Activated naive CD8-positive, alpha-beta T cell treated with anti-CD3 and anti-CD28 coated beads, Interleukin-2, amount 10 ng/mL, durations not matched to agents 7 days and 5 days (primary cell): ENCODE measurements around the gene PACSIN1. TPM values are rescaled to one million over a fixed set of nuclear protein-coding genes. Genes with fewer than 3 reads are reported as not detected.

Experiments used
- ATAC-seq: fragments of 150-1000 bp; cut with Tn5 transposase; one replicate; pipeline ENCODE4 v1.10.0; 2021; ENCODE audit warnings: low read depth, moderate library complexity
- POLR2A ChIA-PET: fragments of 350-600 bp; sonication (Branson Sonifier 250); formaldehyde crosslinking; loops from one replicate; lab custom pipeline; 2021; ENCODE audit warnings: antibody characterized with exemption; lab: Charles Lee
- DNase-seq: peaks from one replicate; pipeline ENCODE4 v3.0.0; 2021
- H3K27ac Mint-ChIP-seq: one replicate; pipeline ENCODE4 v1.8.0; 2022; ENCODE audit warnings: mild to moderate bottlenecking, mixed read lengths
- H3K27me3 Mint-ChIP-seq: one replicate; pipeline ENCODE4 v1.8.0; 2022; ENCODE audit warnings: mild to moderate bottlenecking, moderate library complexity, mixed read lengths
- H3K36me3 Mint-ChIP-seq: one replicate; pipeline ENCODE4 v1.8.0; 2021; ENCODE audit warnings: mild to moderate bottlenecking, mixed read lengths
- H3K4me1 Mint-ChIP-seq: one replicate; pipeline ENCODE4 v1.8.0; 2021; ENCODE audit warnings: mixed read lengths
- H3K4me3 Mint-ChIP-seq: one replicate; pipeline ENCODE4 v1.8.0; 2022; ENCODE audit warnings: mild to moderate bottlenecking, moderate library complexity, mixed read lengths
- H3K9me3 Mint-ChIP-seq: one replicate; pipeline ENCODE4 v1.8.0; 2021; ENCODE audit warnings: mixed read lengths
- total RNA-seq, 2 experiments: library from RNA; stranded (reverse); gene quantifications; one replicate each; pipeline ENCODE4 v1.2.3, GENCODE V29; 2021

Gene PACSIN1
- total RNA-seq, 2 experiments from 2014 or later = 3.1 to 4.5 TPM

GRCh38 chr6:34535199-34535598 lies 69.3 kb downstream of the PACSIN1 start:
- Mint-ChIP-seq H3K4me1 (peaks cover 1% of the 10 kb centered on the region), H3K4me3 (no peak overlapping the region), H3K27me3 (no peaks in the 10 kb centered on the region), H3K36me3 (no peaks in the 10 kb centered on the region), H3K9me3 (no peaks in the 10 kb centered on the region), H3K27ac (no peak overlapping the region)
- ATAC-seq = no peak
- DNase-seq = no peak
- POLR2A ChIA-PET = no interaction called here

DNA sequence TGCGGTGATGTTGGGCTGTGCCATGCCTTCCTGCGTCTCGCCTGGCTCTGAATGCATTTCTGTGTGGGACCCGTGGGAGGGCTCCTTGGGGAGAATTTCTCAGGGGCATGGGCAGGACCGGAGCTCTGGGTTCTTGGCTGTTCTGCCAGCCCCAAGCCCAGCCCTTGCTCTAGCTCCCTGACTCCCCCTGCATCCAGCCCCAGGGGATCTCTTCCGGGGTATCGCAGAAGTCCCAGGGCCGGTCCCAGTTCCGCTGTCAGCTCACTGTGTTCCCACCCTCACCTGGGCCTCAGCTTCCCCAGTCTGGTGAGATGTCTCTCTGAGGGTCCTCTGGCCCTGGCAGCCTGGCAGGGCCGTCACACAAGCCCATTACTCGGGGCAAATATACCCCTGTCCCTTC lies 69.8 kb downstream of the PACSIN1 start:
- POLR2A ChIA-PET = no interaction called here
- H3K27ac Mint-ChIP-seq = no peak overlapping the region
- ATAC-seq = no peak

DNA sequence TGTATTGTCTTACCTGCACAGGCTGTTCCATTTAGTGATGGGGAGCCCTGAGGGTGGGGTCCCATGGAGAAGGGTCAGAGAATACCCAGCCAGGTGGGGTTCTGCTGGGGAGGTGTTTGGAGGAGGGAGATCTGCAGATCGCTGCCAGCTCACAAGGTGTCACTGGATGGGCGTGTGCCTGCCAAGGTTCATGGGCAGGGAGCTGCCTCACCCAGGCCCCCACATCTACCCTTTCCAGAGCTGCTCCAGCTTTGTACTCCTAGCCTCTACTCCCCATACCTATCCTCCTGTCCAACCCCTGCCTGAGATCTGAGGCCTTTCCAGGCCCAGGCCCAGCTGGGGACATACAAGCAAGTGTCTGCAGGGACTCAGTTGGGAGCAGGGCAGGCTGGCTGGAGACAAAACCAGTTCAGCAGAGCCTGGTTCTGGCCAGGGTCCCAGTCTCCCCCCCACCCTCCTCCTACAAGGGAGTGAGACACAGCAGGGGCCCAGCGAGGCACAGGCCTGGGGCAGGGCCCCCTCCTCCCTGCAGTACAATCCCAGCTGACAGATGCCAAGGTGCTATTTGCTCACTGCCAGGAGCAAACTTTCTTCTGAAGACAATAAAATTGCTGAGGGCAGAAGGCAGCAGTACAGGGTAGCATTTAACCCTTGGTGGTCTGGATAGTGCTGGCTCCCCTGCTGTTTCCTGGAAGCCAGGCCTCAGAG lies 70.5 kb downstream of the PACSIN1 start:
- H3K27me3 Mint-ChIP-seq = no peaks in the 10 kb centered on the region
- H3K4me3 Mint-ChIP-seq = no peak overlapping the region
- no peak overlapping the region for H3K27ac Mint-ChIP-seq
- H3K9me3 Mint-ChIP-seq = no peaks in the 10 kb centered on the region
- H3K4me1 Mint-ChIP-seq = peaks cover 1% of the 10 kb centered on the region
- H3K36me3 Mint-ChIP-seq = no peaks in the 10 kb centered on the region
- POLR2A ChIA-PET = no interaction called here
- DNase-seq = no peak
- no peak for ATAC-seq

More for the DNA sequence above, 69.8 kb downstream of the PACSIN1 start:
- H3K4me3 Mint-ChIP-seq = no peak overlapping the region
- no peaks in the 10 kb centered on the region for H3K27me3 Mint-ChIP-seq
- H3K4me1 Mint-ChIP-seq = peaks cover 1% of the 10 kb centered on the region
- H3K9me3 Mint-ChIP-seq = no peaks in the 10 kb centered on the region
- H3K36me3 Mint-ChIP-seq = no peaks in the 10 kb centered on the region
- no peak for DNase-seq

DNA sequence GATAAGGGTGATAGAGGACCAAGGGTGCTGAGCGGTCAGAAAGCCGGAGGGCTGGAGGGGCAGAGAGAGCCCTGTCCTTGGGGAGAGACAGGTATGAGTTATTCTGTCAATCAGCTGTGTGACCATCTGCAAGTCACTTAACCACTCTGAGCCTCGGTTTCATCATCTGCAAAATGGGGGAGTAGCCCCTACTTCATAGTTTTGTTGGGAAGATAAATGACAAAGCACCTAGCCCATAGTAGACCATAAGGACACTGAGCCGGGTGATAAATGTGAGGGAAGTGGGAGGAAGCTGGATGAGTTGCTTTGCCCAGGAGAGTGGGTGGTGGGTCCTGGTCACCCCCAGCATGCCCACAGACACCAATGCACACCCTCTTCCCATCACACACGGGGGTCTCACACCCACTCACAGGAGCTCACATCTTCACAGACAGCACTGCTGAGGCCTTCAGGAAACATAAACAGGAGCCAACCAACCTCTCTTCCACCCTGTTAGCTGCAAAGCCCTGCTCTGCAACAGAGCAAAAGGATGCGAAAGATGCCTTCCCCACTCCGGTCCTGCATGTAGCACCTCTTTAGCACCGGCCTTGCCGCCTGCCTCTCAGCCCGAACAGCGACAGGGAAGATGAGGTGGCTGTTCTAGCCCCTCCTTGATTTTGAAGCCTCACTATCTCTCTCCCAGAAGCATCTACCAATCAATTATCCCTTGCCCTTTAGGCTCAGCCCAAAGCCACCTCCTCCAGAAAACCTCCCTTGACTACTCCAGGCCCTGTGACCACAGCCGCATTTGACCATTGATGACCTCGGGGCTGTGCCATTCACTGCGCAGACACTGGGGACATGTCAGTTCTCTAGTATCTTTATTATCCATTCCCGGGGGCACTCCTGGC lies 71.3 kb downstream of the PACSIN1 start:
- no peaks in the 10 kb centered on the region for H3K9me3 Mint-ChIP-seq
- no peak overlapping the region for H3K4me3 Mint-ChIP-seq
- POLR2A ChIA-PET = no interaction called here

GRCh38 chr6:34537922-34538550 lies 72.2 kb downstream of the PACSIN1 start:
- Mint-ChIP-seq H3K36me3 (no peaks in the 10 kb centered on the region), H3K9me3 (no peaks in the 10 kb centered on the region), H3K4me1 (no peaks in the 10 kb centered on the region), H3K27ac (no peak overlapping the region), H3K4me3 (no peak overlapping the region), H3K27me3 (no peaks in the 10 kb centered on the region)
- POLR2A ChIA-PET = no interaction called here
- DNase-seq (no peak), ATAC-seq (no peak)

More for the DNA sequence above, 71.3 kb downstream of the PACSIN1 start:
- DNase-seq (no peak), ATAC-seq (no peak)
- Mint-ChIP-seq H3K27ac (no peak overlapping the region), H3K36me3 (no peaks in the 10 kb centered on the region), H3K4me1 (no peaks in the 10 kb centered on the region), H3K27me3 (no peaks in the 10 kb centered on the region)

GRCh38 chr6:34538581-34538980 lies 72.7 kb downstream of the PACSIN1 start:
- H3K4me1 Mint-ChIP-seq = no peaks in the 10 kb centered on the region
- no peak overlapping the region for H3K4me3 Mint-ChIP-seq
- H3K27ac Mint-ChIP-seq = no peak overlapping the region
- POLR2A ChIA-PET = no interaction called here
- no peaks in the 10 kb centered on the region for H3K27me3 Mint-ChIP-seq
- no peak for ATAC-seq
- DNase-seq = no peak
- no peaks in the 10 kb centered on the region for H3K36me3 Mint-ChIP-seq
- no peaks in the 10 kb centered on the region for H3K9me3 Mint-ChIP-seq

GRCh38 chr6:34539181-34539580 lies 73.3 kb downstream of the PACSIN1 start:
- Mint-ChIP-seq H3K4me1 (no peaks in the 10 kb centered on the region), H3K27me3 (no peaks in the 10 kb centered on the region), H3K36me3 (no peaks in the 10 kb centered on the region), H3K27ac (no peak overlapping the region), H3K9me3 (no peaks in the 10 kb centered on the region), H3K4me3 (no peak overlapping the region)
- POLR2A ChIA-PET = no interaction called here
- no peak for DNase-seq
- no peak for ATAC-seq

DNA sequence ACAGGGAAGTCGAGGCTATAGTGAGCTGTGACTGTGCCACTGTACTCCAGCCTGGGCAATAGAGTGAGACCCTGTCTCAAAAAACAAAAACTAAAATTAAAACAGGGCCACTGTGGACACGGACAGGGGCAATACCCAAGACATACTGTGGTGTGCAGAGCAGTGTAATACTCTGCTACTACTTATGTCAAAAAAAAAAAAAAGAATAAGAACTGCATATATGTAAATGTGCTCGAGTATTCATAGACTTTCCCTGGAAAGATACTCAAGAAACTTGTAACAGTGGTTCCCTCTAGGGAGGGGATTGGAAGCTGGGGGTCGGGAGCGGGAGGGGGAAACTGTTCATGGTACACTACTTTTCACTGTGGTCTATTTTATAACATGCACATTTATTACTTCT lies 74.3 kb downstream of the PACSIN1 start:
- DNase-seq = no peak
- POLR2A ChIA-PET = no interaction called here
- H3K4me3 Mint-ChIP-seq = no peak overlapping the region
- no peaks in the 10 kb centered on the region for H3K9me3 Mint-ChIP-seq
- no peak overlapping the region for H3K27ac Mint-ChIP-seq
- H3K36me3 Mint-ChIP-seq = no peaks in the 10 kb centered on the region
- no peaks in the 10 kb centered on the region for H3K27me3 Mint-ChIP-seq
- no peak for ATAC-seq
- no peaks in the 10 kb centered on the region for H3K4me1 Mint-ChIP-seq

GRCh38 chr6:34540841-34541240 lies 75.0 kb downstream of the PACSIN1 start:
- POLR2A ChIA-PET = no interaction called here
- no peak for DNase-seq
- ATAC-seq = no peak
- Mint-ChIP-seq H3K27me3 (no peaks in the 10 kb centered on the region), H3K4me1 (no peaks in the 10 kb centered on the region), H3K4me3 (no peak overlapping the region), H3K9me3 (no peaks in the 10 kb centered on the region), H3K27ac (no peak overlapping the region), H3K36me3 (no peaks in the 10 kb centered on the region)

DNA sequence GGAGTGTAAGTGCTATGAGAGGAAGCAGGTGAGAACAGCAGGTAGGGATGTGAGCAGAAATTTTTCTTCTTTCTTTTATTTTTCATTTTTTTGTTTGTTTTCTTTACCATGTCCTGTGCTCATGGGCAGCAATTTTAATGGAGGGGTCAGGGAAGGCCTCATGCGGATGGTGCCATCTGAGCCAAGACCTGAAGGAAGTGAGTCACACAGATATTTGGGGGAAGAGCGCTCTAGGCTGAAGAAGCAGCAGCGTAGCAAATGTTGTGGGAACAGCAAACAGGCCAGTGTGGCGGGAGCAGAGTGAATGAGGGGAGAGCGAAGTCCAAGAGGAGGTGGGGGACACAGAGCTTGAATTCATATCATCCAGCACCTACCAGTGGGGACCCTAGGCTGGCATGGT lies 77.5 kb downstream of the PACSIN1 start:
- POLR2A ChIA-PET = no interaction called here
- Mint-ChIP-seq H3K4me1 (no peaks in the 10 kb centered on the region), H3K27ac (no peak overlapping the region), H3K9me3 (no peaks in the 10 kb centered on the region), H3K27me3 (peaks cover 2% of the 10 kb centered on the region), H3K36me3 (no peaks in the 10 kb centered on the region), H3K4me3 (no peak overlapping the region)
- ATAC-seq = no peak
- DNase-seq = no peak

DNA sequence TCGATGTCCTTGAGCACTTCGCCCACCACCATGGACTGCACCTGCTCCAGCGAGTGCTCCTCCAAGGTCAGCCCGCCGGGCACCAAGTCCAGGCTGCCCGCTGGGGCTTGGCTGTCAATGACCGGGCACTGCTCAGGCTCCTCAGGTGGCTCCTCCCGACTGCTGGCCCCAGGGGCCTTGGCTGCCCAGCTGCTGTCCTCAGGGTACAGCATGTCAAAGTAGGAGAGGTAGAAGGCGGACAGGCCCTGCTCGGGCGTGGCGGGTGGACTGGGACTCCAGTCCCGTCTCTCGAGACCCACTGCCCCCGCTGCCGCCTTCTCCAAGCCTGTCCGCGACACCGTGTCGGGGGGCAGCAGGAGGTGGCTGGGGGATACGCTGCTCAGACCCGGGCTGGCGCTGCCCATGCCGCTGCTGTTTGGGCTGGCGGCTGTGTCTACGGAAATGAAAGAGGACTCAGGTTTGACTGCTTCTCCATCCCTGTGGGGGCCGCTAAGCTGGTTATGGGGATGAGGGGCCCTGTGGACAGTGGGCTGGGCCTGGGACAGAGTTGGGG lies 78.3 kb downstream of the PACSIN1 start:
- no peak for DNase-seq
- no peaks in the 10 kb centered on the region for H3K4me1 Mint-ChIP-seq
- ATAC-seq = no peak

DNA sequence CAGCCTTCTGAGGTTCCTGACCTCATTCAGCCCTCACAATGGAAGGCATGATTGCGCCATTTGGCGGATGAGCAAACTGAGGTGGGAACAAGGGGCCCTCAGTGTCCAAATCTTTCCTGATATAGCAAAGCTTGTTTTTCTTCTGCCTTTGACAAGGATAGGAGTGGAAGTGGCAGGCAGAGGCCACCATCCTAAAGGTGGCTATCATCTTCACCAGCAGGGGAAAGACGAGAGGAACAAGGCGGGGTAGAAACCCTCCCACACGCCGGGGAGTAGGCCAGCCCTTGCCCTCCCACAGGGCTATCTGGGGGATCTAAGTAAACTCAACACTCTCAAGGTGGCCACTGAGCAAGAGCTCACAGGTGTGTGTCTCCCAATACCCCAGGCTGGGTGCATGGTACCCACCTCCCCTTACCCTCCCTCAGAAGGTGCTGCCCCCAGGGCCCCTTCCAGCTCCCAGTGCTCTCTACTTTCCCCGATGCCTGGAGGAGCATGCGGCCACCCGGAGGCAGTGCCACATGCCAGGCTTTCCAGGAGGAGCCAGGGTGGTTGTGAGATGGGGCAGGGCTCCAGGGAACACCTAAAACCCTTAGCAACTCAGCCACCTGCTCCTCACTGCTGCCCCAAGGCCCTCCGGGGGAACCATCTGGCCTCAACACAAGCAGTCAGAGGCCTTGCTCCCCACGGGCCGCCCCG lies 79.0 kb downstream of the PACSIN1 start:
- no peaks in the 10 kb centered on the region for H3K36me3 Mint-ChIP-seq
- no peaks in the 10 kb centered on the region for H3K4me1 Mint-ChIP-seq
- H3K27ac Mint-ChIP-seq = no peak overlapping the region
- ATAC-seq (no peak), DNase-seq (no peak)
- peaks cover 2% of the 10 kb centered on the region for H3K27me3 Mint-ChIP-seq
- POLR2A ChIA-PET = no interaction called here
- no peaks in the 10 kb centered on the region for H3K9me3 Mint-ChIP-seq
- H3K4me3 Mint-ChIP-seq = no peak overlapping the region

More for the DNA sequence above, 78.3 kb downstream of the PACSIN1 start:
- Mint-ChIP-seq H3K9me3 (no peaks in the 10 kb centered on the region), H3K36me3 (no peaks in the 10 kb centered on the region), H3K27ac (no peak overlapping the region), H3K4me3 (no peak overlapping the region), H3K27me3 (peaks cover 2% of the 10 kb centered on the region)
- POLR2A ChIA-PET = no interaction called here
